ENCODE results near the gene CPT1A. TPM values are rescaled to one million over a fixed set of nuclear protein-coding genes. Genes with fewer than 3 reads are reported as not detected.

CPT1A gene
- total RNA-seq, 4 donors from 2014 or later: 80.6 to 372 (median 118) TPM

DNA sequence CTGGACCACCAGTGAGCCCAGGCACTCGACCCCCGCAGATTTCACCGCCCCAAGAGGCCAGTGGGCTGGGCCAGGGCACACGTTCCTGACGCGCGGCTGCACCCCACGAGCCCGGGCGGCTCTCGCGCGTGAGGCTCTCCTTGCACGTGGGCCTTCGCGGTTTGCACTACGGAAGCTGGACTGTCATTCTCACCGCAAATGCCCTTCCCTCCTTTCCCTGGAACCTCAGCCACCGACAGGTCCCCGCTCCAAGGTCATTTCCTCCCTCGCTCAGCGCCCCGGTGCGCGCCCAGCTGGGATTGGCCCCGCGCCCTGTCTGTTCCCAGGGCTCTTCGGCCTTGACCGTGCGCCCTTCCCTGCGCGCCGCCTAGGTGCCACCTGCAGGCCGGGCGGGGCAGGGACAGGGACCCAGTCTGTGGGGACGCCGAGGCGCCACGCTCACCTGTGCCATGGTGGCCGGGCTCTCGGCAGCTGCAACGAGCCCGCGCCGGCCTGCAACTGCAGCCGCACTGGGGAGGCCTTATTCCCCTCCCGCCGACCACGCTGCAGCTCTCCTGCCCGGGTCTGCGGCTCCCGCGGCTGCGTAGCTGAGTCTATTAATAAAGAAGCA, 2.1 kb upstream of the CPT1A start:
- peak in 1 of 2 donors; percentile 49 for TF ChIP-seq POLR2A (IDR thresholded peaks at IDR 0.05)
- TF ChIP-seq, protein P1, sequence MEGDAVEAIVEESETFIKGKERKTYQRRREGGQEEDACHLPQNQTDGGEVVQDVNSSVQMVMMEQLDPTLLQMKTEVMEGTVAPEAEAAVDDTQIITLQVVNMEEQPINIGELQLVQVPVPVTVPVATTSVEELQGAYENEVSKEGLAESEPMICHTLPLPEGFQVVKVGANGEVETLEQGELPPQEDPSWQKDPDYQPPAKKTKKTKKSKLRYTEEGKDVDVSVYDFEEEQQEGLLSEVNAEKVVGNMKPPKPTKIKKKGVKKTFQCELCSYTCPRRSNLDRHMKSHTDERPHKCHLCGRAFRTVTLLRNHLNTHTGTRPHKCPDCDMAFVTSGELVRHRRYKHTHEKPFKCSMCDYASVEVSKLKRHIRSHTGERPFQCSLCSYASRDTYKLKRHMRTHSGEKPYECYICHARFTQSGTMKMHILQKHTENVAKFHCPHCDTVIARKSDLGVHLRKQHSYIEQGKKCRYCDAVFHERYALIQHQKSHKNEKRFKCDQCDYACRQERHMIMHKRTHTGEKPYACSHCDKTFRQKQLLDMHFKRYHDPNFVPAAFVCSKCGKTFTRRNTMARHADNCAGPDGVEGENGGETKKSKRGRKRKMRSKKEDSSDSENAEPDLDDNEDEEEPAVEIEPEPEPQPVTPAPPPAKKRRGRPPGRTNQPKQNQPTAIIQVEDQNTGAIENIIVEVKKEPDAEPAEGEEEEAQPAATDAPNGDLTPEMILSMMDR (IDR thresholded peaks at IDR 0.05): peak; percentile 66 to 97 (median 82)
- Histone ChIP-seq H3K4me3 (peak overlapping the region; percentile 58 to 97 (median 89)), H3K4me1 (peaks cover 0 to 37% (median 12%) of the 10 kb centered on the region in 4 donors)

DNA sequence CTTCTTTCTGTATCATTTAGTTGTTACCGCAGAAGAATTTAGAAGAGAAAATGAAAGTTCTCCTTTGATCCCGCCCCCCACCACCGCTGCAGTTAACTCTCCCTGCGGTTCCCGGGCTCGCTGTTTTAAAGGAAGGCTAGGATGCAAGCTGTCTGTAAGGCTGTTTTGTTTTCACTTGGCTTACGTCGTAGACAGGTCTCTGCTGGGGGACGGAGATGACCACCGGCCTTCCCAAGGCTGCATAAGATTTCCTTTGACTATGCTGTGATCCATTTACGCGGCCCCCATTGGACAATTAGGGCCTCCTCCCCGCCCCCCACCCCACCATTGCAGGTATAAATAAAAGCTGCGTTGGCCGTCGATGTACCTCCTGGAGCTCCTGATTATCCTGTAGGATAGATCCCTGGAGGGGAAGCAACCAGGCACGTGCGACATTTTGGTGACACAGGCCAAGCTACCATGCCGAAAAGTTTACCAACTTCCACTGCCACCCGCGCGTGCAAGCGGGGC, 1.4 kb upstream of the CPT1A start:
- Histone ChIP-seq H3K9me3 (no peaks in the 10 kb centered on the region), H3K36me3 (no peaks in the 10 kb centered on the region), H3K4me1 (peaks cover 0 to 44% (median 13%) of the 10 kb centered on the region in 4 donors), H3K27me3 (no peaks in the 10 kb centered on the region), H3K27ac (peak overlapping the region; percentile 92 to 99 (median 96)), H3K4me3 (peak overlapping the region; percentile 58 to 97 (median 89))
- TF ChIP-seq, protein P1 (IDR thresholded peaks at IDR 0.05): no peak
- TF ChIP-seq POLR2A (IDR thresholded peaks at IDR 0.05): no peak
- peak; percentile 51 to 77 (median 72) for DNase-seq

More for the DNA sequence above, 2.1 kb upstream of the CPT1A start:
- peak; percentile 87 to 95 (median 95) for DNase-seq
- Histone ChIP-seq H3K27ac (peak overlapping the region; percentile 92 to 99 (median 96)), H3K27me3 (no peaks in the 10 kb centered on the region), H3K9me3 (no peaks in the 10 kb centered on the region), H3K36me3 (no peaks in the 10 kb centered on the region)

- no peak for DNase-seq
- no peaks in the 10 kb centered on the region for H3K9me3 ChIP-seq
- peak overlapping the region; percentile 92 to 99 (median 96) for H3K27ac ChIP-seq
- TF ChIP-seq, protein P1 (IDR thresholded peaks at IDR 0.05): no peak
- TF ChIP-seq POLR2A (IDR thresholded peaks at IDR 0.05): no peak
- H3K36me3 ChIP-seq: no peaks in the 10 kb centered on the region
- no peaks in the 10 kb centered on the region for H3K27me3 ChIP-seq
- peaks cover 0 to 49% (median 17%) of the 10 kb centered on the region in 4 donors for H3K4me1 ChIP-seq
- peak overlapping the region; percentile 58 to 97 (median 89) for H3K4me3 ChIP-seq
Observed at GRCh38 chr11:68842427-68843051, 823 bp upstream of the CPT1A start.

DNA sequence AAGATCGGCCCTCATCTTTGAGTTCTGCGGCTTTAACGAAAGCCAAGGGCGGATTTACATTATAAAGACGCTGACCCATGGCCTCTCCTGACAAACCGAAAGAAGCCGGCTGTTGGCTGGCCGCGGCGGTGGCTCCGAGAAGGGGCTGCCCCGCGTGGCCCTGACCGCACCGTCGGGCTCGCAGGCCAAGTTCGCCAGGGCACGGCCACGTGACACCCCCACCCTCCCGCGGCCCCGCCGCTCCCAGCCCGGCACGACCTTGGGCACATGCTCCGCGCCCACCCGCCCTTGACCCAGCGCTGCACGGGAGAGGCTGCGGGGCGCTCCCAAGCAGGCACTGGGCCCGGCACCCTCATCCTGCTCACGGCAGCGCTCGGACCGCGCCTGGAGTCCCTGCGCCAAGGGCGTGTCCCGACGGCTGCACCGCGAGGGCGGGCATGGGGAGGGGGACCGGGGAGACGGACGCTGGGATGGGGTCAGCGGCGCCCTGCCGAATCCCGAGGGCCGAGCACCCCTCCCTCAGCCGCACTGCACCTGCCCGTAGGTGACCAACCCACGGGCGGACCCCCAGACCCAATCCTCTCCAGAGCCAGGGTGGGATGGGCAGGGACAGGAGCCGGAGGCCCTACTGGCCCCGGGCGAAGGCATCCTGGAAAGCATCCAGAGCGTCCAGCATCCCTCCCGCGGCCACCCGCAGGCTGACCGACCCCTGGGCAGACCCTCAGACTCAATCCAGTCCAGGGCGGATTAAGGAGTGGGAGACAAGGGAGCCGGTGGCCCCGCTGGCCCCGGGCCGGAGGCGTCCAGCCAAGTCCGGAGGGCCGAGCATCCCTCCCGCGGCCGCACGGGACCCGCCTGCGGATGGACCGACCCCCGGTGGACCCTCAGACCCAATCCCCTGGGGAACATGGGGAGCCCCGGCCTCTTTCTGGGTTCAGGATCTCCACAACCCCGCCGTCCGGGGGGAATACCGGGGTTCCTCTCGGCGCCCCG, 759 bp downstream of the CPT1A start:
- H3K27ac ChIP-seq: peak overlapping the region; percentile 92 to 99 (median 96)
- peak overlapping the region; percentile 58 to 97 (median 89) for H3K4me3 ChIP-seq
- peaks cover 1 to 64% (median 18%) of the 10 kb centered on the region in 4 donors for H3K4me1 ChIP-seq
- peak; percentile 42 to 54 for TF ChIP-seq POLR2A (IDR thresholded peaks at IDR 0.05)
- TF ChIP-seq, protein P1 (IDR thresholded peaks at IDR 0.05): no peak
- DNase-seq: peak; percentile 65 to 87 (median 84)
- H3K27me3 ChIP-seq: no peaks in the 10 kb centered on the region
- no peaks in the 10 kb centered on the region for H3K9me3 ChIP-seq
- H3K36me3 ChIP-seq: no peaks in the 10 kb centered on the region

Measured in Peyer's patch (tissue), 4 donors.